Mesodermal cell (in vitro differentiated cells): ENCODE results near the gene CTLA4.

ENCODE experiments used
- H3K27ac ChIP-seq: 2 replicates; pipeline ENCODE4 v1.7.0; 2013; ENCODE audit warnings: mild to moderate bottlenecking, low read depth, low read length, moderate library complexity; ENCODE audit not compliant: severe bottlenecking
- H3K36me3 ChIP-seq: 2 replicates; pipeline ENCODE4 v1.7.1; 2013; ENCODE audit warnings: mild to moderate bottlenecking, low read length, moderate library complexity; ENCODE audit not compliant: control insufficient read depth, insufficient read depth
- H3K4me1 ChIP-seq: one replicate; pipeline ENCODE4 v1.7.1; 2013; ENCODE audit warnings: mild to moderate bottlenecking, low read length; ENCODE audit not compliant: insufficient read depth, control insufficient read depth, poor library complexity, severe bottlenecking
- H3K4me3 ChIP-seq: 2 replicates; pipeline ENCODE4 v1.7.0; 2013; ENCODE audit warnings: low read length, control low read depth, mild to moderate bottlenecking; ENCODE audit not compliant: insufficient read depth, poor library complexity, severe bottlenecking; ENCODE audit errors: extremely low read depth
- H3K9me3 ChIP-seq: 2 replicates; pipeline ENCODE4 v1.7.1; 2013; ENCODE audit warnings: mild to moderate bottlenecking, low read length, moderate library complexity; ENCODE audit not compliant: control insufficient read depth
- WGBS, 2 experiments: methylation state at CpG; one replicate each; pipeline ENCODE4 v1.1.5; 2013; ENCODE audit warnings: missing lambda C conversion rate in 2 of 2; ENCODE audit not compliant: insufficient coverage in 2 of 2; 5-methylcytosine and 5-hydroxymethylcytosine counted together

CTLA4 gene

GRCh38 chr2:203908066-203908796 is 40.7 kb downstream of the CTLA4 start:
- H3K27ac ChIP-seq, result no peak overlapping the region
- no peak overlapping the region for H3K4me3 ChIP-seq
- H3K9me3 ChIP-seq, result no peaks in the 10 kb centered on the region
- H3K4me1 ChIP-seq, result peaks cover 5% of the 10 kb centered on the region
- WGBS, 2 experiments, result 96 to 100% methylated on average over 3 to 4 of the region's 6 CpGs
- H3K36me3 ChIP-seq, result no peaks in the 10 kb centered on the region

- H3K9me3 ChIP-seq, result no peaks in the 10 kb centered on the region
- H3K4me3 ChIP-seq, result no peak overlapping the region
- no peaks in the 10 kb centered on the region for H3K36me3 ChIP-seq
- H3K4me1 ChIP-seq, result peaks cover 5% of the 10 kb centered on the region
- no peak overlapping the region for H3K27ac ChIP-seq
- WGBS, 2 experiments, result 79 to 95% methylated on average over 2 of the region's 3 CpGs
Measured at GRCh38 chr2:203908797-203909185, 41.2 kb downstream of the CTLA4 start.

- H3K36me3 ChIP-seq, result no peaks in the 10 kb centered on the region
- no peak overlapping the region for H3K4me3 ChIP-seq
- H3K27ac ChIP-seq, result no peak overlapping the region
- peaks cover 5% of the 10 kb centered on the region for H3K4me1 ChIP-seq
- no peaks in the 10 kb centered on the region for H3K9me3 ChIP-seq
- WGBS, 2 experiments, result 65 to 81% methylated on average over 3 to 5 of the region's 8 CpGs
Measured at GRCh38 chr2:203909261-203909967, 41.8 kb downstream of the CTLA4 start.

- 86 to 94% methylated on average over 3 to 4 of the region's 5 CpGs for WGBS, 2 experiments
- H3K4me1 ChIP-seq, result peaks cover 5% of the 10 kb centered on the region
- H3K27ac ChIP-seq, result no peak overlapping the region
- no peaks in the 10 kb centered on the region for H3K9me3 ChIP-seq
- no peaks in the 10 kb centered on the region for H3K36me3 ChIP-seq
- H3K4me3 ChIP-seq, result no peak overlapping the region
Measured at GRCh38 chr2:203909974-203910373, 42.4 kb downstream of the CTLA4 start.

- H3K4me1 ChIP-seq, result peaks cover 5% of the 10 kb centered on the region
- no peak overlapping the region for H3K4me3 ChIP-seq
- H3K27ac ChIP-seq, result no peak overlapping the region
- no peaks in the 10 kb centered on the region for H3K9me3 ChIP-seq
- no peaks in the 10 kb centered on the region for H3K36me3 ChIP-seq
- WGBS, 2 experiments, result 83 to 94% methylated on average over 6 to 7 of the region's 8 CpGs
Measured at GRCh38 chr2:203913947-203914346, 46.4 kb downstream of the CTLA4 start.

GRCh38 chr2:203914546-203915182 is 47.1 kb downstream of the CTLA4 start:
- WGBS, 2 experiments, result 89 to 92% methylated on average over 2 of the region's 8 CpGs
- Histone ChIP-seq H3K27ac (no peak overlapping the region), H3K4me3 (no peak overlapping the region), H3K4me1 (no peaks in the 10 kb centered on the region), H3K9me3 (no peaks in the 10 kb centered on the region), H3K36me3 (no peaks in the 10 kb centered on the region)

GRCh38 chr2:203915256-203915655 is 47.7 kb downstream of the CTLA4 start:
- H3K4me1 ChIP-seq, result no peaks in the 10 kb centered on the region
- H3K36me3 ChIP-seq, result no peaks in the 10 kb centered on the region
- H3K4me3 ChIP-seq, result no peak overlapping the region
- H3K9me3 ChIP-seq, result no peaks in the 10 kb centered on the region
- H3K27ac ChIP-seq, result no peak overlapping the region
- whole genome bisulfite sequencing, 2 experiments, result 95 to 97% methylated on average over 6 of the region's 7 CpGs

GRCh38 chr2:203916756-203917155 is 49.2 kb downstream of the CTLA4 start:
- H3K27ac ChIP-seq, result no peak overlapping the region
- no peak overlapping the region for H3K4me3 ChIP-seq
- no peaks in the 10 kb centered on the region for H3K4me1 ChIP-seq
- H3K36me3 ChIP-seq, result no peaks in the 10 kb centered on the region
- H3K9me3 ChIP-seq, result no peaks in the 10 kb centered on the region

- H3K27ac ChIP-seq, result no peak overlapping the region
- H3K36me3 ChIP-seq, result no peaks in the 10 kb centered on the region
- 54 to 60% methylated on average over 3 of the region's 7 CpGs for WGBS, 2 experiments
- no peak overlapping the region for H3K4me3 ChIP-seq
- no peaks in the 10 kb centered on the region for H3K4me1 ChIP-seq
- no peaks in the 10 kb centered on the region for H3K9me3 ChIP-seq
Measured at GRCh38 chr2:203918264-203918663, 50.7 kb downstream of the CTLA4 start.

GRCh38 chr2:203918839-203919238 is 51.3 kb downstream of the CTLA4 start:
- Histone ChIP-seq H3K4me3 (no peak overlapping the region), H3K36me3 (no peaks in the 10 kb centered on the region), H3K27ac (no peak overlapping the region), H3K4me1 (no peaks in the 10 kb centered on the region), H3K9me3 (no peaks in the 10 kb centered on the region)
- 79 to 98% methylated on average over 3 of the region's 3 CpGs for WGBS, 2 experiments
